ENCODE data around the gene POLDIP2.

The POLDIP2 gene

DNA sequence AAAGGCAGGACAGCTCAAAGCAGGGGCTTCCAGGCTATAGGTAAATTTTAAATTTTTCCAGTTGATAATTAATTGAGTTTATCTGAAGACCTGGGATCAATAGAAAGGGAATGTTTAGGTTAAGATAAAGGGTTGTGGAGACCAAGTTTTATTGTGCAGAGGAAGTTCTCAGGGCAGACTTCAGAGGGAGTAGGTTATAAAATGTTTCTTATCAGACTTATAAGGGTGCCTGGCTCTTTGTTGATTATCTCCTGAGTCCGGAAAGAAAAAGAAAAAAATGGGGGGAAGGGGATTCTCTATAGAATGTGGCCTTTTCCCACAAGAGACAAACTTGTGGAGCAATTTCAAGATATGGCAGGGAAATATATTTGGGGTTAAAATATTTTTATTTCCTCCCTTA lies 32.8 kb upstream of the POLDIP2 start:
- DNase-seq: no peak

DNA sequence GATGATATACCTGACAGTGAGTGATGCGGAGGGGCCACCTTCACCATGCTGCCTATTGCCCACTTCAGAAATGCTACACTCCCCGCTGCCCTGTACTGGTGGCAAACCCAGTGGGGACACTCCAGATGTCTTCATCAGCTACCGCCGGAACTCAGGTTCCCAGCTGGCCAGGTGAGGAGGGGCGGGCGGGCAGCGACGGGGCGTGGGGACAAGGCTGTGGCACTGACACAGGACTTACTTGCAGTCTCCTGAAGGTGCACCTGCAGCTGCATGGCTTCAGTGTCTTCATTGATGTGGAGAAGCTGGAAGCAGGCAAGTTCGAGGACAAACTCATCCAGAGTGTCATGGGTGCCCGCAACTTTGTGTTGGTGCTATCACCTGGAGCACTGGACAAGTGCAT lies 30.8 kb upstream of the POLDIP2 start:
- no peak for DNase-seq

GRCh38 chr17:28386391-28386790 lies 29.1 kb upstream of the POLDIP2 start:
- DNase-seq: no peak

DNA sequence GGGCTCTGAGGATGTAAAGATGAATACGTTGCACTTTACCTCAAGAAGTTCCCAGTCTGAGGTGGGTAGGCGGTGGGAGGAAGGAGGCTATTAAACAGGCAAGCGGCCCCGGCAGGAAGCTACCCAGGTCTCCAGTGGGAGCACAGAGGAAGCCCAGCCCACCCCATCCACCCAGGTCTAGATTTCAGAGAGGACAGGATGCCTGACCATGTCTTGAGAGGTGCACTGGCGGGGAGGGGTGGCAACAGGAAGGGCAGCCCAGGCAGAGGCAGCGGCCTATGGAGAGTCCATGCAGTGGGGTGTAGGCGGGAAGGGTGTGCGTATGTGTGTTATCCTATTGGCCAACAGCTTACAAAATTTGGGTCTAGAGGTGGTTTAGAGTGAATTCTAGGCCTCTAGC lies 28.1 kb upstream of the POLDIP2 start:
- DNase-seq: no peak

DNA sequence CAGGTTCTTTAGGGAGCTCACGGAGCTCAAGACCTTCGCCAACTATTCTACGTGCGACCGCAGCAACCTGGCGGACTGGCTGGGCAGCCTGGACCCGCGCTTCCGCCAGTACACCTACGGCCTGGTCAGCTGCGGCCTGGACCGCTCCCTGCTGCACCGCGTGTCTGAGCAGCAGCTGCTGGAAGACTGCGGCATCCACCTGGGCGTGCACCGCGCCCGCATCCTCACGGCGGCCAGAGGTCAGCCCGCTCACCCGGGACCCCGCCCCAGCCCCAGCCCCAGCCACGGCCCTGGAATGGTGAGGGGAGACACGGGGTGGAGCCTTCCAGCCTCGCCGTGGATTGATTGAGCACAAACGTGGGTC lies 27.7 kb upstream of the POLDIP2 start:
- no peak for DNase-seq

DNA sequence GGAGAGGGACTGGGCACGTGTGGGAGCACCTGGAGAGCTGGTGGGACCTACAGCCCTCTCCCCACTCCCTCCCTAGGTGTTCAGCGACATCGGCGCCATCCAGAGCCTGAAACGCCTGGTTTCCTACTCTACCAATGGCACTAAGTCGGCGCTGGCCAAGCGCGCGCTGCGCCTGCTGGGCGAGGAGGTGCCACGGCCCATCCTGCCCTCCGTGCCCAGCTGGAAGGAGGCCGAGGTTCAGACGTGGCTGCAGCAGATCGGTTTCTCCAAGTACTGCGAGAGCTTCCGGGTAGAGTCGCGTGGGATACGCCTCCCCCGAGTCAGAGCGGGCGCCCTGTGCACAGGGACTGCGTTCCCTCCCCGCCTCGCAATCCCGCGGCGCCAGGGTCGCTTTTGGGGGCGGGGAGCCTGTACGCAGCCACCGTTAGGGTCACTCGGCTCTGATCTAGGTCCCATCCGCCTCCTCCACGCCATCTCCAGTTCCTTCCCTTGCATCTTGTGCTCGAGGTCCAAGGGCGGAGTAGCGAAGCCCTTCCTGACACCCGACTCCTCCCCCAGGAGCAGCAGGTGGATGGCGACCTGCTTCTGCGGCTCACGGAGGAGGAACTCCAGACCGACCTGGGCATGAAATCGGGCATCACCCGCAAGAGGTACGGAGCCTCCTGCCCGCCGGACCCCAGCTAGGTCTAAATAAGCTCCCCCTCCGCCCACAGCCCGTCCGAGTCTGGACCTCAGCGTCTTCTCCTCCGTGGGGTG lies 27.1 kb upstream of the POLDIP2 start:
- DNase-seq: peak; percentile 47

DNA sequence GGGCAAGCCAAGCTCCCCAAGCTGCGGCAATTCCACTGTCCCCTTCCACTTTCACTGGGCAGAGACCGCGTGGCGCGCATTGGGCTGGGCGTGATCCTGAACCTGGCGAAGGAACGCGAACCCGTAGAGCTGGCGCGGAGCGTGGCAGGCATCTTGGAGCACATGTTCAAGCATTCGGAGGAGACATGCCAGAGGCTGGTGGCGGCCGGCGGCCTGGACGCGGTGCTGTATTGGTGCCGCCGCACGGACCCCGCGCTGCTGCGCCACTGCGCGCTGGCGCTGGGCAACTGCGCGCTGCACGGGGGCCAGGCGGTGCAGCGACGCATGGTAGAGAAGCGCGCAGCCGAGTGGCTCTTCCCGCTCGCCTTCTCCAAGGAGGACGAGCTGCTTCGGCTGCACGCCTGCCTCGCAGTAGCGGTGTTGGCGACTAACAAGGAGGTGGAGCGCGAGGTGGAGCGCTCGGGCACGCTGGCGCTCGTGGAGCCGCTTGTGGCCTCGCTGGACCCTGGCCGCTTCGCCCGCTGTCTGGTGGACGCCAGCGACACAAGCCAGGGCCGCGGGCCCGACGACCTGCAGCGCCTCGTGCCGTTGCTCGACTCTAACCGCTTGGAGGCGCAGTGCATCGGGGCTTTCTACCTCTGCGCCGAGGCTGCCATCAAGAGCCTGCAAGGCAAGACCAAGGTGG lies 24.0 kb upstream of the POLDIP2 start:
- DNase-seq: no peak

DNA sequence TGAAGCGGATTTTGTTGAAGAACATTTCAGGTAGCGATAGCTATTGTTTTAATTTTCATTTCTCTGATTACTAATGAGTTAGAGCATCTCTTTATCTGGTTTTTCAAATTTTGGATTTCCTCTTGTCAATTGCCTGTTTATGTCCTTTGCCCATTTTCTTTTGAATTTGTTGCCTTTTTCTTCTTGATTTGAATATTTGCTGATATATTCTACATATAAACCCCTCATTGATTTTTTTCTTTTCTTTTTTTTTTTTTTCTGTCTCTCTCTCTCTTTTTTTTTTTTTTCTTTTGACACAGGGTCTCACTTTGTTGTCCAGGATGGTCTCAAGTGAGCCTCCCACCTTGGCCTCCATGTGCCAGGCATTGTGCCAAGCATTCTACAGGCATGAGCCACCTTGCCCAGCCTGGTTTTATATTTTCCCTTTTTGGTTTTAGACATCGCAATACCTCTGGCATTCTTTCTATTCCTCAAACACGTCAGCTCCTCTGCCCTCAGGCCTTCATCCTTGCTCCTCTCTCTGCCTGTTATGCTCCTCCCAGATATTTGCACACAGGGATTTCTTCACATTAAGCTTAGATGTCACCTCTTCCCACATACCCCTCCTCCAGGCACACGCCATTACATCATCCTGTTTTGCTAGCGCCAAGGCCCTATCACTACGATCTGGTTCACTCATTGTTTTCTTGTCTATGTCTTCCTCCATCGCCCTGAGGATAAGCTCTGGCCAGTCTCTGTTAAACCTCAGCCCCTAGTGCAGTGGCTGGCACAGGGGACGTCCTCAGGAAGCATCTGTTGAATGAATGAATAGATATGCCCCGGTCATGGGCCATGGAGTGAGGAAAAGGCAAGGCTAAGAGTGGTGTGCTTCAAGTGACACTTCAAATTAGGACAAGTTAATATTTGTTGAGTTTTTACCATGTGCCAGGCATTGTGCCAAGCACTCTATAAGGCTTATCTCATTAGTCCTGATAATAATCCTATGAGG lies 22.8 kb upstream of the POLDIP2 start:
- DNase-seq: no peak

DNA sequence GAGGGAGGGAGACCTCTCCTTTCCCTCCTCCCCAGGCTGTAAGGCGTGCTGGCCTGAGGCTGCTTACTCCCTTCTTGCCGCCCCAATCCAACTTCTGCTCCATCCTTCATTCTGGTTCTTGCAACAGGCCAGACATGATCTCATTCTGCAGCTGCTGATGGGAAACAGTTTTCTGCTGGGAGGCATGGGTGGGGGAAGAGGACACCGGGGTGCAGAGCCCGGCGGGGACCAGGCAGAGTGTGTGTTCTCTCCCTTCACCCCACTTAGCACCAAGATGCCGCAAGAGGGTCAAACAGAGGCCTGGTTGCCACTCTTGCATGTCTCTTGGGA lies 15.6 kb upstream of the POLDIP2 start:
- DNase-seq: no peak

GRCh38 chr17:28372203-28372944 lies 15.0 kb upstream of the POLDIP2 start:
- DNase-seq: no peak

DNA sequence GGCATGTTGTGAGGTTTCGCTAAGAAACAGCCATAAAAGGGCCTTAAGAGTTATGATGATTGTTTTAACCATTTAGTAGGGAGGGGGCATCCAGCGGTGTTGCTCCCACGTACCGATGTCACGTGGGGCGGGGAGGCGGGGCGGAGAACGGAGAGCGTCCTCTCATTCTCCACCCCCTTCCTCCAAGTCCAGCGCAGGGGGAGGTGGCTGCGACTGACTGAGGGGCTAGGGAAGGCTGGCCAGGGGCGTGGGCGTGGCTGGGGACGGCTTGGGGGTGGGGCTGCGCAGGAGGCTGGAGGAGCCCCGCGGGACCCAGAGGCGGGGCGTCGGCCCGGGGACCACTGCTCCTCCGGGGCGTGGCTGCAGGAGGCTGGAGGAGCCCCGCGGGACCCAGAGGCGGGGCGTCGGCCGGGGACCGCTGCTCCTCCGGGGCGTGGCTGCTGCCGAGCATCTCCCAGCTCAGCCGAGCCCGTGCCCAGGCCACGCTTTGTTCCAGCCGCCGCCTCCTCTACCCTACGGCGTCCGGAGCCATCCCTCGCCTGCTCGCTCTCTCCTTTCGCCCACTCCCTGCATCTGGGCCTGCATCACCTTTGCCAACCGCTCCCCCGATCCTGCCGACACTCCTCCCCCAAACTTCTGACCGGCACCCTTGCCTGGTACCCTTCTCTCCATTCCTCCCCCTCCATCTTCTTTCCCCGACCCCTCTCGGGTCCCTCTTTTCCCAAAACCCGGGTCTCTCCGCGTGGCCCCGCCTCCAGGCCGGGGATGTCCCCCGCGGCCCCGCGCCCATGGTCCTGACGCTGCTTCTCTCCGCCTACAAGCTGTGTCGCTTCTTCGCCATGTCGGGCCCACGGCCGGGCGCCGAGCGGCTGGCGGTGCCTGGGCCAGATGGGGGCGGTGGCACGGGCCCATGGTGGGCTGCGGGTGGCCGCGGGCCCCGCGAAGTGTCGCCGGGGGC lies 14.2 kb upstream of the POLDIP2 start, which contains the start of gene SARM1:
Gene SARM1, plus strand, starts transcription at position 450 of the 958 bp plus-strand sequence. Its CDS starts 339 bp downstream, at position 789.
- peak; percentile 68 for DNase-seq

- DNase-seq: no peak
These were observed 13.4 kb upstream of the POLDIP2 start for GRCh38 chr17:28370744-28371103.

GRCh38 chr17:28370035-28370743 lies 12.9 kb upstream of the POLDIP2 start, which contains the start of gene VTN:
Gene VTN, minus strand, starts transcription at chr17:28370307. Its CDS starts 104 bp downstream, at chr17:28370203.
- DNase-seq: no peak

- no peak for DNase-seq
These were observed 12.3 kb upstream of the POLDIP2 start for GRCh38 chr17:28369684-28370034.

DNA sequence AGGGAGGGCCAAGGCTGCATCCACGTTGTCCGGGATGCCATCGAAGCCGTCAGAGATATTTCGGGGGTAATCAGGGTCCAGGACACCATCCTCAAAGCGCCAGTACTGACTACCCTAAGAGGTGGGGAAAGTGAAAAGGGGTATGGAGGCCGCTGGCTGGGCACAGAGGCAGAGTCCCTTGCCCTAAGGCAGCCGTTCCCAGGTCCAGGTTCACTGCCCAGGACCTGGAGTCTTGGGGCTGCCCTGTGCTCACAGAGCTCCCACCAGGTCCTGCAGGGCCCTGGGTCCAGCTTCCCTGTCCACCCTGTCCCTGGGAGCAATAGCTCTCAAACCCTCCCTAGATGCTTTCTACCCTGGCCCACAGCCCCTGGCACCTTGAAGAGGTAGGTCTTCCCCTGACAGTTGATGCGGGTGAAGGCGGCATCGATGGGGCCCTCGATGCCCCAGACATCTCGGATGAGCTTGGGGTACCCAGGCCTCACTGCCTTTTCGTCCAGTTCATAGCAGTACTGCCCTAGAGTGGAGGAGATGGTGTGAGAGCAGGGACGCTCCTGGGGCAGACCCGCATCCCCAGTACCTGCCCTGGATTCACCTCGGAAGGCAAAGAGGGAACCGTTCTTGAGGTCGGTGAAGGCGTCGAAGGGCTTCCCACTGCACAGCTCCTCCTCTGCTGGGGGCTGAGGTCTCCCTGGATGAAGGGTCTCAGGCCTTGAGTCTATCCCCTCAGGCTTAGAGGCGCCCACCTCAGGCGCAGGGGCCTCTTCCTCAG lies 11.8 kb upstream of the POLDIP2 start:
- no peak for DNase-seq

DNA sequence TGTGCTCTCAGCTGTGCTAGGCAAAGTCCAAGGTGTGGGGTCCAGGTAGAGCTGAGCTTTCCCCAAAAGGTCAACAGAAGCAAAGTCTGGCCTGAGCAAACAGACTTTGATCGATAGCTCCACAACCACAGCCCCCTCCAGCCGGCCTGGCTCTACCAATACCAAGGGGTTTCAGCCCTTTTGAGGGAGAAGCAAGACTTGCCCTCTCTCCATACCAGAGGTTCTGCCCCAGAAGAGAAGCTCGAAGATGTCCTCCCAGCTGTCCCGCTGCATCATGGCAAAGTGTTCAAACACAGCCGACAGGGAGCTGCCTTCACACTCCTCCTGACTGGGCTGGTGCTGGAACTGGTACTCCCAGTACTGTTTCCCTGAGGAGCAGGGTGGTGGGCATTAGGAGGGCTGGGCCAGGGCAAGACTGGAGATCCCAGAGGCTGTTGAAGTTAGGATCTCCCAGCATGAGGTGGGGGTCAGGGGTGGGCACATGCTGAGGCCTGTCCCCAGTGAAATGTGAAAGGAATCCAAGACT lies 11.0 kb upstream of the POLDIP2 start:
- no peak for DNase-seq

- DNase-seq: no peak
These were observed 10.4 kb upstream of the POLDIP2 start for GRCh38 chr17:28367641-28368305.

DNA sequence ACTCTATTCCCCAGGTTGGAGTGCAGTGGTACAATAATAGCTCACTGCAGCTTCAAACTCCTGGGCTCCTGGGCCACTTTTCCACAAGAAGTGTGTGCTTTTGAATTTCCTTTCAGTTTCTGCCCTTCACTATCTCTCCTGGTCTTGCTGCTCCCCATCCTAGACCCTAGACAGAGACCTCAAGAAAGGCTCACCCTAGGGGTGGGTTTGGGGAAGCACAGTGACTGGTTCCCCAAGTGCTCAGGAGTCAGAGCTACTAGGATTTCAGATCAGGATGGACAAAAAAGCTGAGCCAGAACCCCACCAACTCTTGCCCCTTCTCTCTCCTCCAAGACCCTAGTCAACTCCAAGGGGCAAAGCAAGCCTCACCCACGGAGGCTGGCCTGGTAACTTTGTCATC lies 9.3 kb upstream of the POLDIP2 start:
- no peak for DNase-seq

DNA sequence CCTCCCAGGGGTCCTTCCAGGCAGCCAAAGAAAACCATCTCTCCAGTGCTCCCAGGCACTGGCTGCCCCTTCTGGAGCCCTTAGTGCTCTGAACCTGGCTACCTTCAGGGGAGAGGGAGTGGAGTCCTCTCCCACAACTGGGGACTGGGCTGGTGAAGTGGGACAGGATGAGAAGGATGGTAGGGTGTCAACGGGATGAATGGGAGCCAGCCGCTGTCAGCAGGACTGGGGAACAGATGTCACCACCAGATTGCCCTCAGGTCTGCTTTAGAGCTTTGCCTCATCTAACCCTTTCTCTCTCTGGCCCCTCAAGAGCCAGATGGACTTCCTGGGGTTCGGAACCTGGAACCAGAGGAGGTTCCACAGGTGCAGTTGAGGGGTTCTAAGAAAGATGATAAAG lies 8.2 kb upstream of the POLDIP2 start:
- no peak for DNase-seq

Data from T-helper 9 cell (primary cell).